Ovary (tissue), 3 donors: ENCODE results near the gene KRTAP10-8.

Experiments
- POLR2A ChIP-seq: fragments of 450-650 bp; IDR thresholded peaks from one replicate; pipeline ENCODE4 v1.6.1; 2017; ENCODE audit warnings: antibody characterized with exemption, mild to moderate bottlenecking, moderate library complexity
- TF ChIP-seq, protein P1 (sequence below), 3 donors: fragments of 450-650 bp in 2 of 3; fragments of 200-600 bp in 1 of 3; IDR thresholded peaks; one replicate each; pipeline versions ENCODE4 v1.5.1 to v1.8.0; 2016 to 2022; ENCODE audit warnings: antibody characterized with exemption in 3 of 3, mild to moderate bottlenecking in 1 of 3
- donor health status: DM: no; HTN: no; CAD: no.

DNA sequence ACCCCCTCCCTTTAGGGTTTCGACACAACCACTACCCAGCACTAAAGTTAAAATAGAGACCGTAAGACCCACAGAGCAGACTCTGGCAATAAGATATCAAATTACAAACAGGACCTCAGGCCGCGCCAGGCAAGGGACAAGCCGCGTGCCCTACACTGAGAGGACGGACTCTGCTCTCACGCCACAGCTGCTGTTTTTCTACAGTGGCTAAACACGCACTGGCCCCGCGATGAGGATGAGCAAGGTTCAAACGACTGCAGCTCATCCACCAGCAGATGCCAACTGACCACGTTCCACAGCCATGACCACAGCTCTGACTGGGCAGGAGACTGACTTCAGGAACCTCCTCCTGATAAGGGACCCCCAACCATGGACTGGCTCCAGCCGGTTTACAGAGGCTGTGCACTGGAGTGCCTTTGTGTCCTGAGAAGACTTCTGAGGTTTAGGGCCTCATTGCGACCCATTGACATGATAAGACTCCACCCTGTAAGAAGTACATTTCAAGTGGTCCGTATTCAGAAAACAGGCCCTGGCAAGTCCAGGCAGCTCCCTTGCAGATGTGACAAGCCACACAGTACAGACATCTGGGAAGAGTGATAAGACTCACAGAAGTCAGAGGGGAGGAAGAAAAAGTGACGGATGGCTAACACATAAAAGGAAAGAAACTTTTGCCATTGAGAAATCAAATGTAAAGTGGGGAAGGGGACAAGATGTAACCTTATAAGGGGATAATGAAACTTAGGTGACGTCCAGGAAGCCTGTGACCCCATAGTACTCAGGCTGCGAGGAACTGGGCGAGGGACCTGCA is 18.1 kb upstream of the KRTAP10-8 start:
- TF ChIP-seq, protein P1, sequence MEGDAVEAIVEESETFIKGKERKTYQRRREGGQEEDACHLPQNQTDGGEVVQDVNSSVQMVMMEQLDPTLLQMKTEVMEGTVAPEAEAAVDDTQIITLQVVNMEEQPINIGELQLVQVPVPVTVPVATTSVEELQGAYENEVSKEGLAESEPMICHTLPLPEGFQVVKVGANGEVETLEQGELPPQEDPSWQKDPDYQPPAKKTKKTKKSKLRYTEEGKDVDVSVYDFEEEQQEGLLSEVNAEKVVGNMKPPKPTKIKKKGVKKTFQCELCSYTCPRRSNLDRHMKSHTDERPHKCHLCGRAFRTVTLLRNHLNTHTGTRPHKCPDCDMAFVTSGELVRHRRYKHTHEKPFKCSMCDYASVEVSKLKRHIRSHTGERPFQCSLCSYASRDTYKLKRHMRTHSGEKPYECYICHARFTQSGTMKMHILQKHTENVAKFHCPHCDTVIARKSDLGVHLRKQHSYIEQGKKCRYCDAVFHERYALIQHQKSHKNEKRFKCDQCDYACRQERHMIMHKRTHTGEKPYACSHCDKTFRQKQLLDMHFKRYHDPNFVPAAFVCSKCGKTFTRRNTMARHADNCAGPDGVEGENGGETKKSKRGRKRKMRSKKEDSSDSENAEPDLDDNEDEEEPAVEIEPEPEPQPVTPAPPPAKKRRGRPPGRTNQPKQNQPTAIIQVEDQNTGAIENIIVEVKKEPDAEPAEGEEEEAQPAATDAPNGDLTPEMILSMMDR (IDR thresholded peaks at IDR 0.05): no peak
- no peak for TF ChIP-seq POLR2A
